Adrenal gland (tissue), 5 donors: ENCODE results near the gene CEP192.

Source experiments
- POLR2A ChIP-seq, 2 donors: fragments of 450-650 bp; IDR thresholded peaks; one replicate each; pipeline ENCODE4 v1.6.1; 2017; ENCODE audit warnings: antibody characterized with exemption in 2 of 2, mild to moderate bottlenecking in 2 of 2, moderate library complexity in 1 of 2
- TF ChIP-seq, protein P1 (sequence below), 6 experiments: fragments of 450-650 bp in 4 of 6; fragments of 200-600 bp in 2 of 6; sonication (generic) in 1 of 6; IDR thresholded peaks; 1 replicate in 5 of 6; 2 replicates in 1 of 6; pipeline versions ENCODE4 v1.5.1 to v1.8.0; 2016 to 2021; ENCODE audit warnings: antibody characterized with exemption in 6 of 6, mild to moderate bottlenecking in 2 of 6, moderate library complexity in 1 of 6
- donor health status: DM: no; HTN: no; CAD: no.

DNA sequence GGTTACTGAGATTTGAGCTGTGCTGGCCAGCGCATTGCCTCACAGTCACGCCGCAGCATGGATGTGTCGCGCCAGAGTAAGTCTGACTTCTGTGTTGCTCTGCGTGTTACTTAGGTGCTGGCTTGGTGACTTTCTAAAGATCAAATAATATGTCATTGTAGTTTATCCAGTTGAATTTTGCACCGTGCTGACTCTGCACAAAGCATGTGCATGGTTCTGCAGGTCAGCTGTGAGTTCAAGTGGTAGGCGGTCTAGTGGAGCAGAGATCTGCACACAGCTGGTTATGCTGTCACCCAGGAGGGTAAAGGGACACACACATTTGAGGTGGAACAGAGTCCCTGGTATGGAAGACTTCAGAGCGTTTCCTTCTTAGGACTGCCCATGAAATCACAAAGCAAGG lies 105.1 kb downstream of the CEP192 start:
- TF ChIP-seq, protein P1, sequence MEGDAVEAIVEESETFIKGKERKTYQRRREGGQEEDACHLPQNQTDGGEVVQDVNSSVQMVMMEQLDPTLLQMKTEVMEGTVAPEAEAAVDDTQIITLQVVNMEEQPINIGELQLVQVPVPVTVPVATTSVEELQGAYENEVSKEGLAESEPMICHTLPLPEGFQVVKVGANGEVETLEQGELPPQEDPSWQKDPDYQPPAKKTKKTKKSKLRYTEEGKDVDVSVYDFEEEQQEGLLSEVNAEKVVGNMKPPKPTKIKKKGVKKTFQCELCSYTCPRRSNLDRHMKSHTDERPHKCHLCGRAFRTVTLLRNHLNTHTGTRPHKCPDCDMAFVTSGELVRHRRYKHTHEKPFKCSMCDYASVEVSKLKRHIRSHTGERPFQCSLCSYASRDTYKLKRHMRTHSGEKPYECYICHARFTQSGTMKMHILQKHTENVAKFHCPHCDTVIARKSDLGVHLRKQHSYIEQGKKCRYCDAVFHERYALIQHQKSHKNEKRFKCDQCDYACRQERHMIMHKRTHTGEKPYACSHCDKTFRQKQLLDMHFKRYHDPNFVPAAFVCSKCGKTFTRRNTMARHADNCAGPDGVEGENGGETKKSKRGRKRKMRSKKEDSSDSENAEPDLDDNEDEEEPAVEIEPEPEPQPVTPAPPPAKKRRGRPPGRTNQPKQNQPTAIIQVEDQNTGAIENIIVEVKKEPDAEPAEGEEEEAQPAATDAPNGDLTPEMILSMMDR (IDR thresholded peaks at IDR 0.05): no peak
- no peak for TF ChIP-seq POLR2A (IDR thresholded peaks at IDR 0.05)
